HG02943 (cell line): Measurements from ENCODE around the gene SLC39A10.
"Not testable (repeated sequence)": the region's sequence is repeated elsewhere in the genome, so short reads cannot be mapped to it uniquely, and the experiment has no call there.

Experiments used
- ATAC-seq: cut with Tn5 transposase; IDR thresholded peaks from one replicate; pipeline ENCODE4 v1.9.1; 2021; ENCODE audit warnings: mild to moderate bottlenecking, low read depth, moderate library complexity; ENCODE audit not compliant: unreplicated experiment

SLC39A10 gene

DNA sequence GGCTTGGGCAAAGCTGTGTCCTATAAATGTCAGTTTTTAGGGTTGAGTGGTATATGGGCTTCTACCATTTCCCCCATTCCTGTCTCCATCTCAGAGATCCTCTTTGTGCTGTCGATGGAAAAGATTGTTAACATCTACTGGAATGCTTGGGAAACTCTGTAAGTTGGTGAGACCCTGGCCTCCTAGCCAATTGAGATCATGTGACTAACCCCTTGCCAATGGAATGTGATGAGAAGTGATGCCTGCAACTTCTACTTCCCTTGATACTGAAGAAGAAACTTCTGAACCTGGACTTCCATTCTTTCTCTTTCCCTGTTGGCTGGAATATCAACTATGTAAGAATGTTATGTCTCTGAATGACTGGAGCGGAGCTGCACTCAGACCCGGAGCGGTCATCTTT lies 14.5 kb downstream of the SLC39A10 start:
- no peak for ATAC-seq

DNA sequence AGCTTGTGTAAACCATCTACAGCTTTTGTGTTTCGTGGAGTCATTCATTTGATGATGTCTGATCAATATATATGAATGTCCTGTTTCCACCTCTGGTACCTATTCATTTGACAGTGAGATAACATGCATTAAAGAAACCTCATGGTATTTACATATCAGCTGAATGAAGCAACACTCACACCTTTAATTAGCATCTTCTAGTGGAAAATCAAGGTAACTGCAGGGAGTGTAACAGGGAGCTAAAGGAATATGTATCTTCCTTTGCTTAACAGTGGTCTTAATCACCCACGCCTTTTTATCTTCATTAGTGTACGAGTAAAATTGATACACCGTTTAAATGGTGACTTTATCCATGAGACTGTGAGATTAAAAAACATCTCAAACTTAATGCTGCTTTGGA lies 15.6 kb downstream of the SLC39A10 start:
- no peak for ATAC-seq

DNA sequence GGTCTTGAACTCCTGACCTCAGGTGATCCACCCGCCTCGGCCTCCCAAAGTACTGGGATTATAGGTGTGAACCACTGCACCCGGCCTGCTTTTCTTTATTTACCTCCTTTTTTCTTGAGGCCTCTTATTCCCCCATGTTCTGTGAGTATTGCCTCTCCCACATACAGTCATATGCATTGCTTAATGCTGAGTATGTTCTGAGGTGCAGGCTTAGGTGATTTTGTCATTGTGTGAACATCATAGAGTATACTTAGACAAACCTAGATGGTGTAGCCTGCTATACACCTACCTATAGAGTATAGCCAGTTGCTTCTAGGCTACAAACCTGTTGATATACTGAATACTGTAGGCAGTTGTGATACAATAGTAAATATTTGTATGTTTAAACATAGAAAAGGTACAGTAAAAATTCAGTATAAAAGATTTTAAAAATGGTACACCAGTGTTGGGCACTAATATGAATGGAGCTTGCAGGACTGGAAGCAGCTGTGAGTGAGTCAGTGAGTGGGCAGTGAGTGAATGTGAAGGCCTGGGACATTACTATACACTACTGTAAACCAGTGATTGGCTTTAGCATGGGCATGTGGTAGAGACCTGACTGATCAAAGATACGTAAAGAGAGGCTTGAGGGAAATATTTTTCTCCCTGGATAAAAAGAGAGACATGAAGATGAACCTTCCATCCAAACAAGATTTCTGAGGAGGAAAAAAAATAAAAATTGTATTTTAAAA lies 17.6 kb downstream of the SLC39A10 start:
- no peak for ATAC-seq

DNA sequence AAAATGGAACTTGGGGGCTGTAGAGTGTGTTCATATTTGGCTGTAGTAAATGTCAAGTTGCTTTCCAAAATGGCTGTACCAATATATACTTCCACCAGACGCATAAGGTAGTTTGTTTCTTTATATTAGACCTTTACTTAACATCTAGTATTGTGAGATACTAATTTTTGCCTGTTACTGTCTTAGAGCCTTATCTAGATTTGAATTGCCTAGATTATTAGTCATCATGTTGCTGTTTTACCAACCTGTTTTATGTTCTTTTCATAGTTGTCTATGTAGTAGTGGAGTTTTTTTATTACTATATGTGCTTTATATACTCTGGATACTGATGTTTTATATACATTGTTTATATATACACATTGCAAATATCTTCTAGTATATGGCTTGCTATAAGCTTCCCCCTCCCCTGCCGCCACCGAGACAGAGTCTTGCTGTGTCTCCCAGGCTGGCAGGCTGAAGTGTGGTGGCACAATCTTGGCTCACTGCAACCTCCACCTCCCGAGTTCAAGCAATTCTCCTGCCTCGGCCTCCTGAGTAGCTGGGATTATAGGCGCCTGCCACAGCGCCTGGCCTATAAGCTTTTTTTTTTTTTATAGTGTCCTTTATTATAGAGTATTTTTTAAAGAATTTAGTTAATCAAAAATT lies 18.9 kb downstream of the SLC39A10 start:
- ATAC-seq = no peak

DNA sequence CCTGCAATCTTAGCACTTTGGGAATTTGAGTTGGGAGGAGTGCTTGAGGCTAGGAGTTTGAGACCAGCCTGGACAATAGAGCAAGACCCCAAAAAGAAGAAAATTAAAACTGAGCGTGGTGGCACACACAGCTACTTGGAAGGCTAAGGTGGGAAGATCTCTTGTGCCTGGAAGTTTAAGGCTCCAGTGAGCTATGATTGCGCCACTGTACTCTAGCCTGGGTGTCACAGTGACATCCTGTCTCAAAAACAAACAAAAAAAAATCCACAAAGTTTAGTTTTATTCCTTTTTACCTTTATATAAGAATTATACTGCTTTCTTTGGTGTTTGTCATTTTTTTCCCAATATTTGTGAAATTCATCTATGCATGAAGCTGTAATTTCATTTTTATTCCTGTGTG lies 20.3 kb downstream of the SLC39A10 start:
- ATAC-seq = no peak

DNA sequence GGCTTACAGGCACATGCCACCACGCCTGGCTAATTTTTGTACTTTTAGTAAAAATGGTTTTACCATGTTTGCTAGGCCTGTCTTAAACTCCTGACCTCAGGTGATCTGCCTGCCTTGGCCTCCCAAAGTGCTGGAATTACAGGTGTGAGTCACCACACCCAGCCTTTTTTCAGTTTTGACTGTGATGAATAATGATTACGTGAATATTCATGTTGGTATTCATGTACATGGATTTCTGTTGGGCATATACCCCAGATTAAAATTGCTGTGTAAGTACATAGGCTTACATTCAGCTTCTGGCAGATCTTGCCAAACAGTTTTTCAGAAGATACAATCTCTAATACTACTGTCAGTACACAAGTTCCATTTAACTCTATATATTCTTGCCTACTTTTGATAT lies 20.9 kb downstream of the SLC39A10 start:
- ATAC-seq = no peak

DNA sequence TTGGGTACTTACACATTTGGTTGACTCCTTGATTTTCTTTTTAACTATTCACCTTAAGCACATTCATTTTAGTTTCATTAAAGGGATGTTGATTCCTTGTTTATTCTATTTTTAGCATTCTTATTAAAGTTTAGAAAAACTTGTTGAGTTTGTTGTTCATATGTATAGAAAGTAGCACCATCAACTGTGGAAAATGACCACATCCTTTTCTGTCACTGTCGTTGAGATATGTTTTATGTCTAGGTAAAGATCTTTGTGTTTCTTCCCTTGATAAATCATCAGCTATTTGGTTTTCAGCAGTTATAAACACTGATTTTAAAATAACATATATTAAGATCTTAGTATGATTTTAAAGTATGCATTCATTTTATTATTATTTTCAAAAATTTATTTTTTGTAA lies 25.1 kb downstream of the SLC39A10 start:
- no peak for ATAC-seq

DNA sequence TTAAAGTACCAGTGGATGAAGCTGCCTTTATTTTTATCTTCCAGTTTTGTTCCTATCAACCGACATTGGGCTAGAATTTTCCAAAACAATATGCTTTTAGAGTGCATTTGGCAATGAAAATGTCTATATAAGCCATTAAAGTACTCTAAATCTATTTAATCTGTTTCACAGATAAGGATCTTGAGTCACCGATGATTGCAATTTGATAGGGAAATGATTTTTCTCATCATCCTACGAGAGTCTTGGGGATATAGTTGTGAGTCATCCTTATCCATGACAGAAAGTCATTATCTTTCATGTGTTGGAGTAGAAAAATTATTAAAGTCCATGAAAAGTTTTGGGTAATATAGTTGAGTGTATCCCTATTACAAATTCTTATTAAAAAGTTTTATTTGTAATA lies 26.1 kb downstream of the SLC39A10 start:
- ATAC-seq = no peak

DNA sequence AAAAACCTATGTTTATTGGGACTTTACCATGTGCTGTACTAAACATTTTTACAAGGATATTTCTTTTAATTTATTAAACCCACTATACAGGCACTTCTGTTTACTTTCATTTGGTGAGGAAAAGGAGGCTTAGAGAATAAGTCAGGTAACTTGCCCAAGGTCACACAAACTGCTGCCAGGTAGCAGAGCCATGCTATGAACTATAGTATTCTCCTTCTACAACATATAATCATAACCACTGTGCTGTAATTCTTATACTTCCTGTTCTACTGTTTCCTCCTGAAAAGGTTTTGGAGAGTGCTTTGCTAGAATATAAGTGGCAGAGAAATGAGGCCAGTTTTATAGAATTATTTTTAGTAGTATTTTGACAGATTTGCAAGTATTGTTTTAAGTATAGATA lies 29.5 kb downstream of the SLC39A10 start:
- ATAC-seq = no peak

DNA sequence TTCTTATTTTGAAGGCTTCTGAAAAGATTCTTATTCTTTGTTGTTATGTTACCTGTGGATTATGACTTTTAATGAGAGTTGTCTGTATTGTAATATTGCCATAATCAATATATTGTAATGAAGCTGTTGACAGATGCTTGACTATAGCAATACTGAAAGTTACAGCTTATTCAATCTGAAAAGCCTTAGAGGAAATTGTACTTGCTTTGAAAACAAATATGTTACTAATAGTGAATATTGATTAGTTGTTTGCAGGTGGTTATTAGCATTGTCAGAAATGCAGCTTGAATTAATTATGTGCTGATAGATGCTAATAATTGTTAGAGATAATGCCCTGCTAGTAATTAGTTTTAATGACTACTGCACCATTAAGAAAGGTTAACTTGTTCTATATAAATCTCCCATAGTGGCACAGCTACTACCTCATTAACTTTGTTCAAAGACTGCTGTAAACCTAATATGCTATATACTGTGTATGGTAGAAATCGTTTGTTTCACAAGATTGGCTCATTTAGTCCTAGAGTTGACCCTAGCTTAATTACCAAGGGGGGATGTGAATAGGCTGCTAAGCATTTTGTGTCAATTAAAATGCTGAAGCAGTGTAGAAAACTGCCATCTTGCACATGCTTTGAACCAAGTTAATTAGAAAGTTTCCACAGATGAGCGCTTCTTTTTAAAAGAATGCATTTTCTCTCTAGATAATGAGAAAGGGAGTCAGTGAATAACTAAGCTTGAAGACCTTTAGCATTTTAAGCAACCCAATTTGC lies 30.5 kb downstream of the SLC39A10 start:
- ATAC-seq = no peak

DNA sequence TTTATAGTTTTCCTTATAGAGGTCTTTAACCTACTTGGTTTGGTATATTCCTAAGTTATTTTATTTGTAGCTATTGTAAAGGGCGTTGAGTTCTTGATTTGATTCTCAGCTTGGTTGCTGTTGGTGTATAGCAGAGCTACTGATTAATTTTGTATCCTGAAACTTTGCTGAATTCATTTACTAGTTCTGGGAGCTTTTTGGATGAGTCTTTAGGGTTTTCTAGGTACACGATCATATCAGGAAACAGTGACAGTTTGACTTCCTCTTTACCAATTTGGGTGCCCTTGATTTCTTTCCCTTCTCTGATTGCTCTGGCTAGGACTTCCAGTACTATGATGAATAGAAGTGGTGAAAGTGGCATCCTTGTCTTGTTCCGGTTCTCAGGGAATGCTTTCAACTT lies 35.5 kb downstream of the SLC39A10 start:
- ATAC-seq = not testable (repeated sequence)

DNA sequence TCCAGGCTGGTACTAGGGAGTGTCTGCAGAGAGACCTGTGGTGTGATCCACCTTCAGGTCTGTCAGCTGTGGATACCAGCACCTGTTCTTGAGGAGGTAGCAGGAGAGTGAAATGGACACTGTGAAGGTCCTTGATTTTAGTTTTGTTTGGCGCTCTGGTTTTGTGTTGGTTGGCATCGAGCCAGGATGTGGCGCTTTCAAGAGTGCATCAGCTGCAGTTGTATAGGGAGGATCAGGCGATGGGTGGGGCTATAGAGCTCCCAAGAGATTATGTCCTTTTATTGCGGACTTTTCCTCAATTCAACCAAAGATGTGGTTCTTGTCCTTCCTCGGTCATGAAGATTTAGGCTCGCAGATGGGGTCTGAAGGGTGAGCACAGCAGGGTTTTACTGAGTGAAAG lies 37.5 kb downstream of the SLC39A10 start:
- ATAC-seq = no peak

DNA sequence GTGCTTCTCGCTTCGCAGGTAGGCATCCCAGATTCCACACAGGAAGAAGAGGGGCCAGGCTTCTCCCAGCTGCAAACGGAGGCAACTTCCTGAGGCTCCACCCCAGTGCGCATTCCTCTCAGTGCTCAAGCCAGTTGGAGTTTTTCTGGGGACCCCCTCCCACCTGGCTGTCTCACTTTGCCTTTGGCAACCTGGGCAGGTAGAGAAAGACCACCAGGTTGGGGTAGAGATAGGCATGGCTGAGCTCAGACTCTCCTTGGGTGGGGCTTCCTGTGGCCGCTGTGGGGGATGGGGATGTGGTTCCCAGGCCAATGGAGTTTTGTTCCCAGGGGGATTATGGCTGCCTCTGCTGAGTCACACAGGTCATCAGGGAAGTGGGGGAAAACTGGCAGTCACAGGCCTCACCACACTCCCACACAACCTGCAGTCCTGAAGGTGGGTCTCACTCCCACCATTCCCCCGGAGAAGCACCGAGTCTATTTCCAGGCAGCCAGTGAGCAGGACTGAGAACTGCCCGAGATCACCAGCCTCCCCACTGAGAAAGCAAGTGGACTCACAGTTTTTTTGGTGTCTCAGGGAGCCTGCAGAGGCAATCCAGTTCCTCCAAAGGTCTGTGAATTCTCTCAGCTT lies 38.1 kb downstream of the SLC39A10 start:
- no peak for ATAC-seq

DNA sequence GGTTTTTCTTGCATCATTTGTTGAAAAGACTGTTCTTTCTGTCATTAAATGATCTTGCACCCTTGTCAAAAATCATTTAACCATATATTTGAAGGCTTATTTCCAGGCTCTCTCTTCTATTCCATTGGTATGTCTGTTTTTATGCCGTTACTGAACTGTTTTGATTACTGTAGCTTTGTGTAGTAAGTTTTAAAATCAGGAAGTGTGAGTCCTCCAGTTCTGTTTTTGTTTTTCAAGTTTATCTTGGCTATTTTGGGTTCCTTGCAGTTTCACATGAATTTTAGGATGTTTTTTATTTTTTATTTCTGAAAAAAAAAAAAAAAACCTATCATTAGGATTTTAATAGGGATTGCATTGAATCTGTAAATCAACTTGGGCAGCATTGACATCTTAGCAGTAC lies 39.0 kb downstream of the SLC39A10 start:
- no peak for ATAC-seq

DNA sequence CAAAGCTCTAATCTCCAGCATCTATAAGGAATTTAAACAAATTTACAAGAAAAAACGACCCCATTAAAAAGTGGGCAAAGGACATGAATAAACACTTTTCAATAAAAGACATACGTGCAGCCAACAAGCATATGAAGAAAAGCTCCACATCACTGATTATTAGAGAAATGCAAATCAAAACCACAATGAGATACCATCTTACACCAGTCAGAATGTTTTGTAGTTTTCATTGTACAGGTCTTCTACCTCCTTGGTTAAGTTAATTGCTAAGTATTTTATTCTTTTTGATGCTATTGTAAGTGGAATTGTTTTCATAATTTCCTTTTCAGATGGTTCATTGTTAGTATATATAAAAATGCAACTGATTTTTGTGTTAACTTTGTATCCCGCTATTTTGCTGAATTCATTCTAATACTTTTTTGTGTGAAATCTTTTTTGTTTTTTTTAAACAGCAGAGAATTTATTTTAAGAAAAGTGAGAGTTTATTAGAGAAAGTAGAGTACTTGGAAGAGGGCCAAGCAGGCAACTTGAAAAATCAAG lies 40.7 kb downstream of the SLC39A10 start:
- ATAC-seq = no peak

DNA sequence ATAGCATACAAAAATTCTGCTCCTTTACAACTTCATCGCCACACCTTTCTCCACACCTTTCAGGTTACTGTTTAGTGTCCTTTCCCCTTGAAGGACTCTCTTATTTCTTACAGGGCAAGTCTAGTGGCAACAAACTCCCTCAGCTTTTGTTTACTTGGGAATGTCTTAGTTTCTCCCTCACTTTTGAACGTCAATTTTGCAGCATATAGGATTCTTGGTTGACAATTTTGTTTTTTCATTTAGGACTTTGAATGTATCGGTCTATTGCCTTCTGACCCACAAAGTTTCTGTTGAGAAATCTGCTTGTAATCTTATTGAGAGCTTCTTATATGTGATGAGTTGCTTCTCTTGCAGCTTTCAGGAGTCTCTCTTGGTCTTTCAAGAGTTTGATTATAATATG lies 43.5 kb downstream of the SLC39A10 start:
- ATAC-seq = no peak

DNA sequence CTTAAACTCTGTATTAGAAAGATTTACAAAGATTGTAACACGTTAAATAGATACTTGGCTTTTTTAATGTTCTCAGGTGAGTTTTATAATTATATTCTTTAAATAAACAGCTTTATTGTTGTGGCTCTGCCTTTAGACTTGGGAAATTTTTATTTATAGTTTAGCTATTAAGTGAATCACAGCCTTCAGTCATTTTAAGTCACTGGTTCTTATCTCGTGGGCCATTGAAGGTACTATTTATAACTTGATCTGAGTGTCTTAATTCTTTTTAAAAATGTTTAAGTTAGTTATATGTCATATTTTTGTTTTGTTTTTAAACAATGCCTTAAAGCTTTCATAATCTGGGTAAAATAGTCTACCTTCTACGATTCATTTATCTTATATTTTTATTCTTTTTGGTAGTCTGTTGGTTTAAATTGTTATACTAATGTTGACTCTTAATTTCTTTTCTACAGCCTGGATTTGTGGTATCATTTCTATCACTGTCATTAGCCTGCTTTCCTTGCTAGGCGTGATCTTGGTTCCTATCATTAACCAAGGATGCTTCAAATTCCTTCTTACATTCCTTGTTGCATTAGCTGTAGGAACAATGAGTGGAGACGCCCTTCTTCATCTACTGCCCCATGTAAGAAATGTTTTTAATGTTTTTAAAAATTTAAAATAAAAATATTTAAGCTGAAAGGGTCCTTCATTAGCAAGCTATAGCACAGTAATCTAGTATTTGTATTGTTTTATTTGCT lies 49.3 kb downstream of the SLC39A10 start:
- no peak for ATAC-seq

DNA sequence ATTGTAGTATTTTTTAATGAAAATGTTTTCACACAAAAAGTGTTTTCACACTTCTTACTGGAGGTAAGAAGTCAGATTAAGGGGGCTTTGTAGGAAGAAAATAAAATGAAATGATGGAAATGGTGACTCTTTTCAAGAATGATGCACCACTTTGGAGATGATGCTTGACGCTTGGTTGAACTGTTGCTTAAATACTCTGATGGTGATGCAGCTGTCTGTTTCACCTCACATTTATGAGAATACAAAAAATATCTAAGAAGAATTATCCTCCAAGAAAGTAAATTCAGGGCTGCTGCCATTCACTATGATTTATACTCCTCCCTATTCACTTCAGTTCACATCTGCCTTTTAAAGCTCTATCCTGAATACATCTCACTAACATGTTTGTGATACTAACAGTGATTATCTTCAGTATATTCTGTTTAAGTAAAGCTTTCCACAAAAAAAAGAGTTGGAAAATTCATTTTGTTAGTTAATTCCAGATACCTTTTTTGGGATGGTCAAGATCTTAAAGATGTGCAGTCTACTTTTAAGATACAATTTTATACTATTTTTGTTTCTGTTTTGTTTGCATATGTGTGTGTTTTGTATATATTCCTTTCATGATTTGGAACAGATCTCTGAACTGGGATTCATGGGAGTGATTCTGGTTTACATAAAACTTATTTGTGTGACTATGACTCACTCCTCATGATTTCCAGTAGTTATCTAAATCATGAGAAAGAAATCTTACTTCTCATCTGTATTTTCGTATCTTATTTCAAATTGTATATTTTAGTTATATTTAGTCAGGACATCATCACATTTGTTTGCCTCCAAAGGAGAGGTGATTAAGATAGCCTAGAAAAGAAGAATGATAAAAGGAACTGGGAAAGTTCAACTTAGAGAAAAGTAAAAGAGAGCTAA lies 53.1 kb downstream of the SLC39A10 start:
- no peak for ATAC-seq

DNA sequence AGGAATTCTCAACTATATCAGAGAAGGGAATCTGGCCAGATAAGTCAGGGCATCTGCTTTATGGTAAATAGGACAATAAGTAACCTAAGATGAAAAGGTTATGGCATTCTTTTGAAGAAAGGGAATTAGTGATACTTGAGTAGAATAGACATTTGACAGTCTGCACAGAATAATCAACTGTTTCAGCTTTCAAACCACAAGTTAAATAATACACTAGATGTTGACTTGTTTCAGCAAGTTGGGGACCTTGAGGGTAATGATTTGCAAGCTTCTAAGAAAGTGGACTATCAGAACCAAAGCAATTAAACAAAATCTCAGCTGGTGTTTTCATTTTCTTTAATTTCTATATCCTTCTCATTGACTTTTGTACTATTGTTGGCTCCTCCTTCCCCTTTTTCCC lies 54.5 kb downstream of the SLC39A10 start:
- peak; percentile 94 for ATAC-seq
